ENCODE results near the gene DAP. TPM values are rescaled to one million over a fixed set of nuclear protein-coding genes. Genes with fewer than 3 reads are reported as not detected.
A peak's percentile ranks its signal among the peaks of the same experiment; 100 is the strongest.

Gene DAP
- total RNA-seq, 4 donors from 2014 or later: 52.0 to 138 (median 111) TPM

DNA sequence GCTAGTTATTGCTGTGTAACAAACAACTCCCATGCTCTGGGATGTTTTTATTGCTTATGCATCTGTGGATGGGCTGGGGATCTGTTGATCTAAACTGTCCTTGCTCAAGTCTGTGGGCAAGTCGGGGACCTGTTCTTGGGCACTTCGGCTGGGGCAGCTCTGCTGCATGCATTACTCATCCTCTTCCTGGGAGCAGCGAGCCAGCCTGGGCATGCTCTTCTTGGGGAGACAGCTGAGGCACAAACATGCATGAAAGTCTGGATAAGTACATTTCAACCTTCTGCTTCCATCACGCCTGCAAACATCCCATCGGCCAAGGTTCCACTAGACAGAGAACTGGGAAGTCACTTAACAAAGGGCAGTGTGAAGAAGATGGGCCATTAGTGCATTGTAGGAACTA lies 130.9 kb downstream of the DAP start:
- Histone ChIP-seq H3K9me3 (no peaks in the 10 kb centered on the region), H3K4me1 (peaks cover 0 to 13% (median 6%) of the 10 kb centered on the region in 4 donors), H3K36me3 (no peaks in the 10 kb centered on the region), H3K4me3 (no peak overlapping the region), H3K27me3 (no peaks in the 10 kb centered on the region), H3K27ac (peak overlapping the region in 1 of 4 donors; percentile 7)
- DNase-seq: no peak
- TF ChIP-seq, protein P1, sequence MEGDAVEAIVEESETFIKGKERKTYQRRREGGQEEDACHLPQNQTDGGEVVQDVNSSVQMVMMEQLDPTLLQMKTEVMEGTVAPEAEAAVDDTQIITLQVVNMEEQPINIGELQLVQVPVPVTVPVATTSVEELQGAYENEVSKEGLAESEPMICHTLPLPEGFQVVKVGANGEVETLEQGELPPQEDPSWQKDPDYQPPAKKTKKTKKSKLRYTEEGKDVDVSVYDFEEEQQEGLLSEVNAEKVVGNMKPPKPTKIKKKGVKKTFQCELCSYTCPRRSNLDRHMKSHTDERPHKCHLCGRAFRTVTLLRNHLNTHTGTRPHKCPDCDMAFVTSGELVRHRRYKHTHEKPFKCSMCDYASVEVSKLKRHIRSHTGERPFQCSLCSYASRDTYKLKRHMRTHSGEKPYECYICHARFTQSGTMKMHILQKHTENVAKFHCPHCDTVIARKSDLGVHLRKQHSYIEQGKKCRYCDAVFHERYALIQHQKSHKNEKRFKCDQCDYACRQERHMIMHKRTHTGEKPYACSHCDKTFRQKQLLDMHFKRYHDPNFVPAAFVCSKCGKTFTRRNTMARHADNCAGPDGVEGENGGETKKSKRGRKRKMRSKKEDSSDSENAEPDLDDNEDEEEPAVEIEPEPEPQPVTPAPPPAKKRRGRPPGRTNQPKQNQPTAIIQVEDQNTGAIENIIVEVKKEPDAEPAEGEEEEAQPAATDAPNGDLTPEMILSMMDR (IDR thresholded peaks at IDR 0.05): no peak
- no peak for TF ChIP-seq POLR2A (IDR thresholded peaks at IDR 0.05)

DNA sequence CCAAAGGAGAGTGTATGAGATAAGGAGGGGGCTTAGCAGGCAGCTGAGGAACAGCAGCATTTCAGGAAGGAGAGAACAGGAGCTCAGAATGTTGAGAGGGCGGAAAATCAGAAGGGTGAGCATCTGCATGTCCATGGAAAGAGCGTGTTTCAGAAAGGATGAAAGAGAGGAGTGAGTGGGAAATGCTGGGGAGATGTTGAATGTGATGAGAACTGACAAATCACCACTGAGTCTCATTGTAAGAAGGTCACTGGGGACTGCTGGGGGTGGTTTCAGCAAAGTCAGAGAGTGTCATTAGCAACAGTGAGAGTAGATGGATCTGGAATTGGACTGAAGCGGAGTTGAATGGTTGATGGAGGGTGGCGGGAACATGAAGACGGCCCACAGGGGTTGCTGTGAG lies 131.4 kb downstream of the DAP start:
- H3K36me3 ChIP-seq: no peaks in the 10 kb centered on the region
- no peak overlapping the region for H3K4me3 ChIP-seq
- DNase-seq: peak in 1 of 3 donors; percentile 6
- TF ChIP-seq, protein P1 (IDR thresholded peaks at IDR 0.05): no peak
- no peak for TF ChIP-seq POLR2A (IDR thresholded peaks at IDR 0.05)
- peaks cover 0 to 13% (median 4%) of the 10 kb centered on the region in 4 donors for H3K4me1 ChIP-seq
- H3K27me3 ChIP-seq: no peaks in the 10 kb centered on the region
- H3K27ac ChIP-seq: no peak overlapping the region
- no peaks in the 10 kb centered on the region for H3K9me3 ChIP-seq

Small RNA genes within 50 kb of the gene (small RNA-seq; reads per million reads assigned to genes)
- 0 reads per million in 2 donors for gene AC012629.4

Other genes starting within 250 kb of the DAP start
- gene ANKRD33B, start 197.2 kb downstream of the DAP start, total RNA-seq: 1 to 10 TPM in 3 of 4 donors, under 1 TPM in 1; 0.70 to 6.6 (median 3.6) TPM

Measured in Peyer's patch (tissue), 4 donors.